HPDE6-E6E7 (cell line): Measurements from ENCODE around the gene ESPN.

Experiments used
- DNase-seq: peaks from one replicate; pipeline ENCODE4 v3.0.0; 2011; ENCODE audit warnings: missing footprints; ENCODE audit errors: extremely low spot score

Gene ESPN

GRCh38 chr1:6466751-6467150 lies 42.2 kb downstream of the ESPN start:
- DNase-seq: no peak

- DNase-seq: no peak
These were observed 42.6 kb downstream of the ESPN start for GRCh38 chr1:6467224-6467623.

GRCh38 chr1:6467744-6468688 lies 43.4 kb downstream of the ESPN start:
- no peak for DNase-seq

GRCh38 chr1:6468729-6469461 lies 44.3 kb downstream of the ESPN start:
- DNase-seq: no peak

- no peak for DNase-seq
These were observed 45.8 kb downstream of the ESPN start for GRCh38 chr1:6470132-6471085.

- no peak for DNase-seq
These were observed 46.8 kb downstream of the ESPN start for GRCh38 chr1:6471086-6471969.

GRCh38 chr1:6471970-6472368 lies 47.4 kb downstream of the ESPN start:
- peak; percentile 78 for DNase-seq

GRCh38 chr1:6472391-6472790 lies 47.8 kb downstream of the ESPN start:
- no peak for DNase-seq

GRCh38 chr1:6473156-6473555 lies 48.6 kb downstream of the ESPN start:
- no peak for DNase-seq

GRCh38 chr1:6473974-6474814 lies 49.6 kb downstream of the ESPN start:
- no peak for DNase-seq

- no peak for DNase-seq
These were observed 50.3 kb downstream of the ESPN start for GRCh38 chr1:6474815-6475282.

- peak; percentile 70 for DNase-seq
These were observed 51.0 kb downstream of the ESPN start for GRCh38 chr1:6475381-6476133.

- DNase-seq: no peak
These were observed 51.9 kb downstream of the ESPN start for GRCh38 chr1:6476483-6476882.

- no peak for DNase-seq
These were observed 52.7 kb downstream of the ESPN start for GRCh38 chr1:6477039-6477820.

- no peak for DNase-seq
These were observed 57.2 kb downstream of the ESPN start for GRCh38 chr1:6481820-6482219.

- DNase-seq: no peak
These were observed 58.6 kb downstream of the ESPN start for GRCh38 chr1:6483017-6483760.

GRCh38 chr1:6483761-6484117 lies 59.2 kb downstream of the ESPN start:
- no peak for DNase-seq

- DNase-seq: no peak
These were observed 60.2 kb downstream of the ESPN start for GRCh38 chr1:6484826-6485167.
